MM.1S (cell line): Measurements from ENCODE around the gene RIF1.

Experiments
- CTCF ChIP-seq: fragments of 300-600 bp; sonication (generic); IDR thresholded peaks from 2 replicates; pipeline ENCODE4 v1.5.1; 2016; ENCODE audit warnings: antibody characterized with exemption, low read length, mixed read lengths
- EZH2 ChIP-seq: fragments of 300-600 bp; sonication (generic); optimal IDR thresholded peaks from 2 replicates; pipeline ENCODE3; 2017; ENCODE audit warnings: low read depth, mild to moderate bottlenecking, antibody characterized with exemption, low read length, mixed read lengths

GRCh38 chr2:151476287-151476686 lies 66.6 kb downstream of the RIF1 start:
- TF ChIP-seq EZH2 (no peak), CTCF (no peak)
